ENCODE results near the gene ADARB2. TPM values are rescaled to one million over a fixed set of nuclear protein-coding genes. Genes with fewer than 3 reads are reported as not detected.
"Not testable (repeated sequence)": the region's sequence is repeated elsewhere in the genome, so short reads cannot be mapped to it uniquely, and the experiment has no call there.

The ADARB2 gene
- total RNA-seq, 2 donors from 2014 or later, result 1.1 to 1.8 TPM

GRCh38 chr10:1465418-1465911 lies 271.9 kb downstream of the ADARB2 start:
- H3K9me3 ChIP-seq (ENCODE audit: control insufficient read depth, low read length), result no peaks in the 10 kb centered on the region
- Mint-ChIP-seq H3K27ac (no peak overlapping the region), H3K36me3 (ENCODE audit: low read depth) (no peaks in the 10 kb centered on the region), H3K27me3 (ENCODE audit: insufficient read depth) (no peaks in the 10 kb centered on the region), H3K4me1 (no peaks in the 10 kb centered on the region), H3K9me3 (no peaks in the 10 kb centered on the region), H3K4me3 (no peak overlapping the region)
- no peak overlapping the region for H3K9ac ChIP-seq (ENCODE audit: extremely low read depth, low read length, poor library complexity, severe bottlenecking)
- H3K4me3 ChIP-seq (ENCODE audit: low read length), result no peak overlapping the region
- H3K27me3 ChIP-seq (ENCODE audit: control insufficient read depth, insufficient read depth, low read length, poor library complexity, severe bottlenecking), result no peaks in the 10 kb centered on the region
- H3K36me3 ChIP-seq (ENCODE audit: control insufficient read depth, insufficient read depth, low read length), result no peaks in the 10 kb centered on the region
- no peak overlapping the region for H3K27ac ChIP-seq (ENCODE audit: low read depth, low read length)
- no peak for DNase-seq
- H3K4me1 ChIP-seq (ENCODE audit: control insufficient read depth, insufficient read depth, low read length), result no peaks in the 10 kb centered on the region
- 84 to 86% methylated on average over 12 to 19 of the region's 19 CpGs for WGBS, 2 experiments (ENCODE audit: insufficient coverage in 1 of 2, insufficient read length in 1 of 2)
- TF ChIP-seq CTCF (conservative IDR thresholded peaks at IDR 0.05), result no peak

- 62 to 82% methylated on average over 16 to 17 of the region's 17 CpGs for WGBS, 2 experiments (ENCODE audit: insufficient coverage in 1 of 2, insufficient read length in 1 of 2)
- Histone ChIP-seq H3K4me3 (ENCODE audit: low read length) (no peak overlapping the region), H3K4me1 (ENCODE audit: control insufficient read depth, insufficient read depth, low read length) (no peaks in the 10 kb centered on the region), H3K9me3 (ENCODE audit: control insufficient read depth, low read length) (no peaks in the 10 kb centered on the region), H3K36me3 (ENCODE audit: control insufficient read depth, insufficient read depth, low read length) (no peaks in the 10 kb centered on the region), H3K27me3 (ENCODE audit: control insufficient read depth, insufficient read depth, low read length, poor library complexity, severe bottlenecking) (no peaks in the 10 kb centered on the region), H3K27ac (ENCODE audit: low read depth, low read length) (no peak overlapping the region), H3K9ac (ENCODE audit: extremely low read depth, low read length, poor library complexity, severe bottlenecking) (no peak overlapping the region)
- Mint-ChIP-seq H3K9me3 (no peaks in the 10 kb centered on the region), H3K27me3 (ENCODE audit: insufficient read depth) (no peaks in the 10 kb centered on the region), H3K4me1 (no peaks in the 10 kb centered on the region), H3K4me3 (no peak overlapping the region), H3K36me3 (ENCODE audit: low read depth) (no peaks in the 10 kb centered on the region), H3K27ac (no peak overlapping the region)
- DNase-seq, result no peak
- TF ChIP-seq CTCF (conservative IDR thresholded peaks at IDR 0.05), result no peak
Observed at GRCh38 chr10:1464881-1465417, 272.4 kb downstream of the ADARB2 start.

- H3K36me3 Mint-ChIP-seq (ENCODE audit: low read depth); H3K27me3 ChIP-seq (ENCODE audit: control insufficient read depth, insufficient read depth, low read length, poor library complexity, severe bottlenecking); H3K27me3 Mint-ChIP-seq (ENCODE audit: insufficient read depth); H3K27ac ChIP-seq (ENCODE audit: low read depth, low read length); H3K9me3 ChIP-seq (ENCODE audit: control insufficient read depth, low read length); H3K27ac Mint-ChIP-seq; H3K9ac ChIP-seq (ENCODE audit: extremely low read depth, low read length, poor library complexity, severe bottlenecking); H3K4me3 Mint-ChIP-seq; DNase-seq; H3K36me3 ChIP-seq (ENCODE audit: control insufficient read depth, insufficient read depth, low read length); H3K4me3 ChIP-seq (ENCODE audit: low read length); H3K4me1 ChIP-seq (ENCODE audit: control insufficient read depth, insufficient read depth, low read length); H3K4me1 Mint-ChIP-seq; H3K9me3 Mint-ChIP-seq: not testable (repeated sequence)
- WGBS, 2 experiments (ENCODE audit: insufficient coverage in 1 of 2, insufficient read length in 1 of 2), result 92 to 100% methylated on average over 4 to 26 of the region's 26 CpGs
Observed at GRCh38 chr10:1463971-1464370, 273.4 kb downstream of the ADARB2 start.
